Stimulated activated CD8-positive, alpha-beta memory T cell treated with anti-CD3 and anti-CD28 coated beads, Interleukin-2, amount 100 ng/mL, for 48 hours (primary cell): ENCODE results near the gene A4GALT.
A peak's percentile ranks its signal among the peaks of the same experiment; 100 is the strongest.
"Not testable (repeated sequence)": the region's sequence is repeated elsewhere in the genome, so short reads cannot be mapped to it uniquely, and the experiment has no call there.

Source experiments
- DNase-seq, 2 donors: peaks; one replicate each; pipeline ENCODE4 v3.0.0-alpha.2; 2020; ENCODE audit warnings: low read depth in 2 of 2

Gene A4GALT

DNA sequence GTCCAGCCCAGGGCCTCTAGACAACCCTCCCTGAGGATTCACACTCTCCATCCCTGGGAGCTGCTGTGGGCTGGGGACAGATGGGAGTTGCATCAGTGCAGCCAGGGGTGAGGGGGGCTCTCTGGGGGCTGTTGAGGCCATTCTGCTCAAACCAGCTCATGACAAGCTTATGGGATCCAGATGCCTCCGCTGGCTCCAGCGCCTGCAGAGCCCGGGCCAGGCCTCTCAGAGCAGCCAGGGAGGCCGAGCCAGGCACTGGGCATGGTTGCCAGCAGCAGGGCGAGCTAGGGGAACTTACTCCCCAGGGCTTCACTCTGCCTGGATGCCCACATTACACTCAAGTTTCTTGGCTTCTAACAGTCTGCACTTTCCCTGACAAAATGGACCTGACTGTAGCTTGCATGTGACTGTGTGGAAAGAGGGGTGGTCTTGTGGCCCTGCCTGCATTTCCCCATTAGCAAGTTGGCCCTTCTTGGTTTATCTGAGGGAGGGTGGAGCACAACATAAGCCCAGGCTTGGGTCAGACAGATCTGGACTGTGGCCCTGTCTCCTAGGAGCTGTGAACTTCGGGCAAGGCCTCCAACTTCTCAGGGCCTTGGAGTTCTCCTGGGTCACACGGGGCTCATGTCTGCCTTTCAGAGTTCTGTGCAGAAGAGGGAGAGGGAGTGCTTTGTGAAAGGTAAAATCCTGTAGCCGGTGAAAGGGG, 36.9 kb downstream of the A4GALT start:
- no peak for DNase-seq

DNA sequence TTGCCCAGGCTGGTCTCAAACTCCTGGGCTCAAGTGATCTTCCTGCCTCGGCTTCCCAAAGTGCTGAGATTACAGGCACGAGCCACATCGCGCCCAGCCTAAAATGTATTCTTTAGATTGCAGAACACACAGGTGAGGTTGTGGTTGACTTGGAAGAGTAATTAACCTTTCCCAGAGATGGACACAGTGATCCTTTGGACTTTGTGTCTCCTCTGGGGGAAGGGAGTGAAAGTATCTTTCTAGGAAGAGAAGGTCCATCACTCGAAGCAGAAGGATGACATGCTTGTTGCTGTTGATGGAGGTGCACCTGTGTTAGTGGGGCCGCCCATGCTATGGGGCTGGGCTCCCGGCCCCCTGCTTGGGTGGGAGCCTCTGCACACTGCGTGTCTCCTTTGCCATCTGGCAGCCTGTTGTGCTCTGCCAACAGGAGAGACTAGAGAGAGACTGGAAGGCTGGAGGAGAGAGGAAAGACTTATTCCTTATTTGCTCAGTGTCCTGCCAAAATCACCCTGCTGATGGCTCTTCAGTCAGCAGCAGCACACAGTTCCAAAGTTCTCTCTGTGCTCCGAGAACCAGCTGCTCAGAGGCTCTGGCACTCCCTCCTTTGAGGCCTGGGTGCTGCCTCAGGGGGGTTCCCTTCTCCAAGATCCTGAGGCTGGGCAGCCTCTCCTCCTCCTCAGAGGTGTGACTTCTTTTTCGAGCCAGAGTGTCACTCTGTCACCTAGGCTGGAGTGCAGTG, 38.4 kb downstream of the A4GALT start:
- no peak for DNase-seq

GRCh38 chr22:42680648-42681047, 40.0 kb downstream of the A4GALT start:
- DNase-seq, result no peak

- no peak for DNase-seq
Observed at GRCh38 chr22:42679691-42680090, 41.0 kb downstream of the A4GALT start.

GRCh38 chr22:42678894-42679293, 41.8 kb downstream of the A4GALT start:
- no peak for DNase-seq

DNA sequence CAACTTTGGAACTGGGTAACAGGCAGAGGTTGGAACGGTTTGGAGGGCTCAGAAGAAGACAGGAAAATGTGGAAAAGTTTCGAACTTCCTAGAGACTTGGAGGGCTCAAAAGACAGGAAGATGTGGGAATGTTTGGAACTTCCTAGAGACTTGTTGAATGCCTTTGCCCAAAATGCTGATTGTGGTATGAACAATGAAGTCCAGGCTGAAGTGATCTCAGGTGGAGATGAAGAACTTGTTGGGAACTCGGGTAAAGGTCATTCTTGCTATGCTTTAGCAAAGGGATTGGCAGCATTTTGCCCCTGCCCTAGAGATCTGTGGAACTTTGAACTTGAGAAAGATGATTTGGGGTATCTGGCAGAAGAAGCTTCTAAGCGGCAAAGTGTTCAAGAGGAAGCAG, 42.7 kb downstream of the A4GALT start:
- DNase-seq, result not testable (repeated sequence)

GRCh38 chr22:42676059-42676607, 44.5 kb downstream of the A4GALT start:
- DNase-seq, result no peak

GRCh38 chr22:42673898-42674401, 46.7 kb downstream of the A4GALT start:
- DNase-seq, result no peak

DNA sequence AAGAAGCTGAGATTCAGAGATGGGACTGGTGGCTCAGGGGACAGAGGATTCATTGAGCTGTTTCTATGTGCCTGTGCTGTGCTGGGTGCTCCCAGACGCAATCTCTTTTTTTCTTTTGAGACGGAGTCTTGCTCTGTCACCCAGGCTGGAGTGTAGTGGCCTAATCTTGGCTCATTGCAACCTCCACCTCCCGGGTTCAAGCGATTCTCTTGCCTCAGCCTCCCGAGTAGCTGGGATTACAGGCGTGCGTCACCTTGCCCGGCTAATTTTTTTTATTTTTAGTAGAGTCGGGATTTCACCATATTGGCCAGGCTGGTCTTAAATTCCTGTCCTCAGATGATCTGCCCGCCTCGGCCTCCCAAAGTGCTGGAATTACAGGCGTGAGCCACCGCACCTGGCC, 47.6 kb downstream of the A4GALT start:
- DNase-seq, result not testable (repeated sequence)

DNA sequence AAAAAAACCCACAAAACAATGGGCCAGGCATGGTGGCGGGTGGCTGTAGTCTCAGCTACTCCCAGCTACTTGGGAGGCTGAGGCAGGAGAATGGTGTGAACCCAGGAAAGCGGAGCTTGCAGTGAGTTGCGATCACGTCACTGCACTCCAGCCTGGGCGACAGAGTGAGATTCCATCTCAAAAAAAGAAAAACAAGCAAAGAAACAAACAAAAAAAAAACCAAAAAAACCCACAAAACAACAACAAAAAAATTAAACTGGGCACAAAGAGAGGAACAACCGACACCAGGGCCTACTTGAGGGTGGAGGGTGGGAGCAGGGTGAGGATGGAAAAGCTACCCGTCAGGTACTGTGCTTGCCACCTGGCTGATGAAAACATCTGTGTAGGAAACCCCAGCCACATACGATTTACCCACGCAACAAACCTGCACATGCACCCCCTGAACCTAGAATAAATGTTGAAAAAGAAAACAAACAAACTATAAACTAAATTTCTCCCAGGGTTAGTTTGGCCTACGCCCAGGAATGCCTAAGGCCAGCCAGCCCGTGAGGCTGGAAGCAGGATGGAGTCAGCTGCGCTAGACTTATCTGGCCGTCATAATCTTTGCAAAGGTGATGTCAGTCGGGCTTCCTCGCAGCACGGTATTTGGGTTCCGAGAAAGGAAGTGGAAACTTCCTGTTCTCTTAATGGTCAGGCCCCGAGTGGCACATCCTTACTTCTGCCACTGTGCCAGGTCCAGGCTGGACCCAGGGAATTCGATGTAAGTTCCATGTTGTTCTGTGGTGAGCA, 49.6 kb downstream of the A4GALT start:
- no peak for DNase-seq

DNA sequence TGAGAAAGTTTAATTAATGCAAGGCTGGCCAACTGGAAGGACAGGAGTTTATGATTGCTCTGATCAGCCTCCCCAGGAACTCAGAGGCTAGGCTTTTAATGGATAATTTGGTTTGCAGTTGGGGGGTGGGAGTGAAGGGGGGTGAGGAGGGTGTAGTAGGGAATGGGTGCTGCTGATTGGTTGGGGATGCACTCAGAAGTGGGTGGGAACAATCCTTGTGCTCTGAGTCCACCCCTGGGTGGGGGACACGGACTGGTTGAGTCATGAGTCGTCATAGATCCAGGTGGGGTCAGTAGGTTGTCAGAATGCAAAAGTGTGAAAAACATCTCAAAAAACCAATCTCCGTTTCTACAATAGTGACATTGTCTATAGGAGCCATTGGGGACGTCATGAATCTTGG, 50.6 kb downstream of the A4GALT start:
- no peak for DNase-seq

- not testable (repeated sequence) for DNase-seq
Observed at GRCh38 chr22:42666393-42666792, 54.3 kb downstream of the A4GALT start.

GRCh38 chr22:42664976-42665831, 55.5 kb downstream of the A4GALT start:
- no peak for DNase-seq

DNA sequence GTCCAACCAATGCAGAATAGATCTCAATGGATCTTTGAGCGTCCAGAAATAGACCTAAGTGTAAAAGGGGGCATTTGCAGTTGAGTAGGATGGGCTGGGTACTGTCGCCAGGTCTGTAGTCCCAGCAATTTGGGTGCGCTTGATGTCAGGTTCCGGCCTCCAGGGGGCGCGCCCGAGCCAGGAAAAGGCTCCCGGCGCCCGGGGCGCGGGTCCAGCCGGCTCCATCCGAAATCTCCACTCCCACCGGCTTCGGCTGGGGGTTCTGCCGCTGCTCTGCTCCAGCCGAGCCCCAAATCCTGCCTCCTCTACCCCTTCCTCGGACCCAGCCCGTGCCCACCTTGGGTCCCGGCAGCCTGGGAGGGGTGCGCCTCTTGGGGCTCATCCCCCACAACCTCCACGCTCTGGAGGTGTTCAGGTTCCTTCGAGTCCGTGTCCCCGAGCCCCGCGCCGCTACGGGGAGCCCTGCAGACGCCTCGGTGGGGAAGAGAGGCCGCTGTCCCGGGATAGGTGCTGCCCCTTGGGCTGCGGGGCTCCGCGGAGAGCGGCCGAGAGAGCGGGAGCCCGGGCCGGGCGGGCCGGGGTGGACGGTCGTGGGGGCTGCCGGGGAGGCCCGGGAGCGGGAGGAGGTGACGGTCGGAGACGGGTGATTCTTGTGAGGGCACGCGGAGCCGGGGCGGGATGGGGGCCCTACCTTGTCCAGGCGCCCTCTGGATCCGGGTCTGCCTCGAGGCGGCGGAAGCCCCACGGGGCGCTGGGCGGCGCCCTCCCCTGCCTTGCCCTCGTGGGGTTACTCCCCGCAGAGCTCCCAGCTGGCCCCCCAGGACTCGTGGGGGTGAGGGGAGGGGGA, 58.5 kb downstream of the A4GALT start:
- peak; percentile 72 to 77 for DNase-seq

- no peak for DNase-seq
Observed at GRCh38 chr22:42656578-42656977, 64.1 kb downstream of the A4GALT start.

- no peak for DNase-seq
Observed at GRCh38 chr22:42655693-42656092, 65.0 kb downstream of the A4GALT start.

GRCh38 chr22:42654436-42655073, 66.1 kb downstream of the A4GALT start:
- no peak for DNase-seq

- DNase-seq, result no peak
Observed at GRCh38 chr22:42653999-42654398, 66.7 kb downstream of the A4GALT start.

GRCh38 chr22:42651134-42651533, 69.5 kb downstream of the A4GALT start:
- no peak for DNase-seq
